IMR-90 (cell line): ENCODE results near the gene VEGFC. TPM values are rescaled to one million over a fixed set of nuclear protein-coding genes. Genes with fewer than 3 reads are reported as not detected.

Experiments
- ATAC-seq: fragments of 200-7000 bp; cut with Tn5 transposase; 2 replicates; pipeline ENCODE4 v1.9.1; 2020; ENCODE audit warnings: low read depth, mild to moderate bottlenecking, moderate library complexity
- Bru-seq: library from RNA; stranded (reverse); fragments of 400-500 nt; gene quantifications from one replicate; lab custom pipeline; 2021; lab: Mats Ljungman, UMichigan
- BruChase-seq, 2 experiments: library from RNA; stranded (reverse); fragments of 400-500 nt; gene quantifications; one replicate each; lab custom pipeline; 2021; lab: Mats Ljungman, UMichigan
- BruUV-seq: library from RNA; stranded (reverse); fragments of 400-500 nt; replicated peaks from 2 replicates; lab custom pipeline; 2021; lab: Mats Ljungman, UMichigan
- CTCF ChIA-PET: fragments of 300-600 bp; formaldehyde crosslinking; extraction: SDS; loops from one replicate; lab custom pipeline; 2021; ENCODE audit warnings: antibody characterized with exemption; lab: Yijun Ruan, JAX
- POLR2A ChIA-PET: fragments of 300-600 bp; sonication (Branson Sonifier 250); formaldehyde crosslinking; loops from one replicate; lab custom pipeline; 2022; ENCODE audit warnings: antibody characterized with exemption; ENCODE audit not compliant: unreplicated experiment; lab: Charles Lee
- DNase-seq: peaks from one replicate; pipeline ENCODE4 v3.0.0; 2013
- H2AFZ ChIP-seq: replicated peaks from 2 replicates; pipeline ENCODE3; 2013; ENCODE audit warnings: low read length, mild to moderate bottlenecking; ENCODE audit not compliant: poor library complexity
- H2AK5ac ChIP-seq: 2 replicates; pipeline ENCODE4 v1.6.1; 2013; ENCODE audit warnings: low read depth, low read length, inconsistent platforms
- H2AK9ac ChIP-seq: replicated peaks from 2 replicates; pipeline ENCODE3; 2013; ENCODE audit warnings: mild to moderate bottlenecking, low read depth, low read length, moderate library complexity; ENCODE audit not compliant: poor library complexity
- H2BK120ac ChIP-seq: 2 replicates; pipeline ENCODE4 v1.6.1; 2013; ENCODE audit warnings: low read depth, low read length, inconsistent platforms
- H2BK15ac ChIP-seq: 3 replicates; pipeline ENCODE4 v1.6.1; 2013; ENCODE audit warnings: low read depth, low read length, inconsistent platforms
- H2BK20ac ChIP-seq: 2 replicates; pipeline ENCODE4 v1.6.1; 2013; ENCODE audit warnings: low read depth, mild to moderate bottlenecking, inconsistent platforms, low read length, moderate library complexity
- H2BK5ac ChIP-seq: 2 replicates; pipeline ENCODE4 v1.6.1; 2013; ENCODE audit warnings: mild to moderate bottlenecking, low read depth, low read length, inconsistent platforms; ENCODE audit not compliant: poor library complexity, severe bottlenecking
- H3K14ac ChIP-seq: replicated peaks from 2 replicates; pipeline ENCODE4 v1.6.1; 2013; ENCODE audit warnings: low read depth, low read length, inconsistent platforms
- H3K18ac ChIP-seq: 2 replicates; pipeline ENCODE4 v1.6.1; 2013; ENCODE audit warnings: low read depth, low read length, control low read depth
- H3K23ac ChIP-seq: 2 replicates; pipeline ENCODE4 v1.6.1; 2013; ENCODE audit warnings: low read depth, low read length, inconsistent platforms
- H3K27ac ChIP-seq: 2 replicates; pipeline ENCODE4 v1.5.1; 2013; ENCODE audit warnings: mild to moderate bottlenecking, control low read depth, low read length; ENCODE audit not compliant: insufficient read depth
- H3K27me3 ChIP-seq: 2 replicates; pipeline ENCODE4 v1.6.1; 2013; ENCODE audit warnings: low read length; ENCODE audit not compliant: control insufficient read depth, insufficient read depth
- H3K36me3 ChIP-seq: 2 replicates; pipeline ENCODE4 v1.6.1; 2013; ENCODE audit warnings: low read length, mixed read lengths; ENCODE audit not compliant: control insufficient read depth, insufficient read depth
- H3K4ac ChIP-seq: 2 replicates; pipeline ENCODE4 v1.6.1; 2013; ENCODE audit warnings: low read depth, low read length, inconsistent platforms
- H3K4me1 ChIP-seq: 2 replicates; pipeline ENCODE4 v1.6.1; 2013; ENCODE audit warnings: low read length, mixed read lengths; ENCODE audit not compliant: control insufficient read depth, insufficient read depth
- H3K4me2 ChIP-seq: 2 replicates; pipeline ENCODE4 v1.6.1; 2013; ENCODE audit warnings: low read depth, mild to moderate bottlenecking, control low read depth, low read length, moderate library complexity
- H3K4me3 ChIP-seq: 2 replicates; pipeline ENCODE4 v1.5.1; 2013; ENCODE audit warnings: low read depth, mild to moderate bottlenecking, control low read depth, low read length, moderate library complexity; ENCODE audit not compliant: insufficient read depth
- H3K56ac ChIP-seq: 2 replicates; pipeline ENCODE4 v1.6.1; 2013; ENCODE audit warnings: low read length, inconsistent platforms; ENCODE audit not compliant: insufficient read depth; ENCODE audit errors: extremely low read depth
- H3K79me1 ChIP-seq, 2 experiments: 2 replicates each; pipeline ENCODE4 v1.6.1; 2013; ENCODE audit warnings: low read length in 2 of 2, inconsistent platforms in 1 of 2, low read depth in 1 of 2
- H3K9ac ChIP-seq: 2 replicates; pipeline ENCODE4 v1.6.1; 2013; ENCODE audit warnings: low read depth, low read length, control low read depth
- H3K9me1 ChIP-seq: 2 replicates; pipeline ENCODE4 v1.6.1; 2013; ENCODE audit warnings: low read length, inconsistent platforms; ENCODE audit not compliant: insufficient read depth
- H3K9me3 ChIP-seq: 2 replicates; pipeline ENCODE4 v1.6.1; 2013; ENCODE audit warnings: low read length; ENCODE audit not compliant: control insufficient read depth, insufficient read depth
- H4K20me1 ChIP-seq: 2 replicates; pipeline ENCODE4 v1.6.1; 2013; ENCODE audit warnings: low read length, inconsistent platforms; ENCODE audit not compliant: insufficient read depth
- H4K5ac ChIP-seq: 2 replicates; pipeline ENCODE4 v1.6.1; 2013; ENCODE audit warnings: mild to moderate bottlenecking, low read depth, low read length, control low read depth
- H4K8ac ChIP-seq, 2 experiments: 2 replicates each; pipeline ENCODE4 v1.6.1; 2013; ENCODE audit warnings: low read depth in 2 of 2, low read length in 2 of 2, control low read depth in 1 of 2, inconsistent platforms in 1 of 2
- H4K91ac ChIP-seq: 2 replicates; pipeline ENCODE4 v1.6.1; 2013; ENCODE audit warnings: low read depth, low read length, inconsistent platforms; ENCODE audit not compliant: insufficient read depth
- BHLHE40 ChIP-seq: fragments of 150-350 bp; IDR thresholded peaks from 2 replicates; pipeline ENCODE4 v1.6.1; 2016; ENCODE audit warnings: mild to moderate bottlenecking, low read depth, low read length
- MAZ ChIP-seq: IDR thresholded peaks from 2 replicates; pipeline ENCODE4 v1.6.1; 2012; ENCODE audit warnings: low read depth, mild to moderate bottlenecking, low read length, improper control_type of control experiment, moderate library complexity, borderline replicate concordance
- MXI1 ChIP-seq: IDR thresholded peaks from 2 replicates; pipeline ENCODE4 v1.6.1; 2012; ENCODE audit warnings: low read depth, mild to moderate bottlenecking, low read length, moderate library complexity, borderline replicate concordance
- RAD21 ChIP-seq: IDR thresholded peaks from 2 replicates; pipeline ENCODE4 v1.6.1; 2012; ENCODE audit warnings: low read length, improper control_type of control experiment
- WGBS, 2 experiments: methylation state at CpG; one replicate each; pipeline versions ENCODE4 v1.1.5 to v1.1.7; 2013; ENCODE audit warnings: missing lambda C conversion rate in 2 of 2; ENCODE audit not compliant: insufficient read length in 1 of 2; ENCODE audit errors: extremely low coverage in 2 of 2; 5-methylcytosine and 5-hydroxymethylcytosine counted together
- dilution Hi-C: fragments of 300-500 bp; cut with HindIII; formaldehyde crosslinking; loops from one replicate; pipeline ENCODE4 v1.14.3; 2018; ENCODE audit warnings: low sequenced_read_pairs; ENCODE audit not compliant: unreplicated experiment
- in situ Hi-C: fragments of 300-500 bp; cut with MboI; formaldehyde crosslinking; loops from 3 replicates; pipeline ENCODE4 v1.14.3; 2019; ENCODE audit warnings: low sequenced_read_pairs, inconsistent platforms, mixed read lengths
- intact Hi-C: fragments of 100-400 bp; cut with micrococcal nuclease; formaldehyde crosslinking; loops from 2 replicates; pipeline ENCODE4 v1.10.0; 2022
- long read RNA-seq: library from polyadenylated mRNA; unstranded; transcript quantifications from one replicate; pipeline ENCODE4 v2.0.0, GENCODE V29; 2021; ENCODE audit not compliant: unreplicated experiment
- polyA plus RNA-seq, 3 experiments: library from polyadenylated mRNA; depleted of rRNA; stranded (reverse); fragments of >200 nt; gene quantifications; 2 replicates each; pipeline ENCODE4 v1.2.3, GENCODE V29; 2012; ENCODE audit warnings: low replicate concordance in 1 of 3
- total RNA-seq: library from RNA; depleted of rRNA; stranded (reverse); fragments of >200 nt; gene quantifications from 2 replicates; pipeline ENCODE4 v1.2.3, GENCODE V29; 2012; rRNA removed
- TF ChIP-seq, protein P1 (sequence below): conservative IDR thresholded peaks from 2 replicates; pipeline ENCODE4 v1.5.1; 2012; ENCODE audit warnings: mild to moderate bottlenecking, low read depth, low read length, improper control_type of control experiment
- TF ChIP-seq, protein P2 (sequence below): fragments of 150-350 bp; IDR thresholded peaks from 2 replicates; pipeline ENCODE4 v1.6.1; 2017; ENCODE audit warnings: mild to moderate bottlenecking, antibody characterized with exemption, low read length, low read depth
- TF ChIP-seq, protein P3 (sequence below): fragments of 150-350 bp; IDR thresholded peaks from 2 replicates; pipeline ENCODE4 v1.6.1; 2016; ENCODE audit warnings: low read depth, mild to moderate bottlenecking, low read length, moderate library complexity, borderline replicate concordance

VEGFC gene, protein sequence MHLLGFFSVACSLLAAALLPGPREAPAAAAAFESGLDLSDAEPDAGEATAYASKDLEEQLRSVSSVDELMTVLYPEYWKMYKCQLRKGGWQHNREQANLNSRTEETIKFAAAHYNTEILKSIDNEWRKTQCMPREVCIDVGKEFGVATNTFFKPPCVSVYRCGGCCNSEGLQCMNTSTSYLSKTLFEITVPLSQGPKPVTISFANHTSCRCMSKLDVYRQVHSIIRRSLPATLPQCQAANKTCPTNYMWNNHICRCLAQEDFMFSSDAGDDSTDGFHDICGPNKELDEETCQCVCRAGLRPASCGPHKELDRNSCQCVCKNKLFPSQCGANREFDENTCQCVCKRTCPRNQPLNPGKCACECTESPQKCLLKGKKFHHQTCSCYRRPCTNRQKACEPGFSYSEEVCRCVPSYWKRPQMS
- total RNA-seq, result 22.9 and 26.9 TPM in 2 replicates
- 43.7 and 49.7 TPM in 2 replicates for polyA plus RNA-seq (2012; rRNA removed)
- 22.0 and 30.2 TPM in 2 replicates for polyA plus RNA-seq (2012; cell fraction: cytosol; rRNA removed)
- polyA plus RNA-seq (2012; cell fraction: nucleus; rRNA removed; ENCODE audit: low replicate concordance), result 15.5 and 65.2 TPM in 2 replicates
- Bru-seq, nascent RNA, result percentile 95 among the genes with signal in this experiment
- percentile 70 among the genes with signal in this experiment for BruChase-seq, experiment 1, labeled RNA remaining after a 6-hour chase
- BruChase-seq, experiment 2, labeled RNA remaining after a 2-hour chase, result percentile 83 among the genes with signal in this experiment
- long read RNA-seq, transcript VEGFC-202 (7 exons, 2,064 nt), result major isoform, 26 of 43 reads
- long read RNA-seq, partial matches to known transcripts, result 13 of 43 reads
- long read RNA-seq, other reads (novel, unspliced or antisense), result 4 of 43 reads

DNA sequence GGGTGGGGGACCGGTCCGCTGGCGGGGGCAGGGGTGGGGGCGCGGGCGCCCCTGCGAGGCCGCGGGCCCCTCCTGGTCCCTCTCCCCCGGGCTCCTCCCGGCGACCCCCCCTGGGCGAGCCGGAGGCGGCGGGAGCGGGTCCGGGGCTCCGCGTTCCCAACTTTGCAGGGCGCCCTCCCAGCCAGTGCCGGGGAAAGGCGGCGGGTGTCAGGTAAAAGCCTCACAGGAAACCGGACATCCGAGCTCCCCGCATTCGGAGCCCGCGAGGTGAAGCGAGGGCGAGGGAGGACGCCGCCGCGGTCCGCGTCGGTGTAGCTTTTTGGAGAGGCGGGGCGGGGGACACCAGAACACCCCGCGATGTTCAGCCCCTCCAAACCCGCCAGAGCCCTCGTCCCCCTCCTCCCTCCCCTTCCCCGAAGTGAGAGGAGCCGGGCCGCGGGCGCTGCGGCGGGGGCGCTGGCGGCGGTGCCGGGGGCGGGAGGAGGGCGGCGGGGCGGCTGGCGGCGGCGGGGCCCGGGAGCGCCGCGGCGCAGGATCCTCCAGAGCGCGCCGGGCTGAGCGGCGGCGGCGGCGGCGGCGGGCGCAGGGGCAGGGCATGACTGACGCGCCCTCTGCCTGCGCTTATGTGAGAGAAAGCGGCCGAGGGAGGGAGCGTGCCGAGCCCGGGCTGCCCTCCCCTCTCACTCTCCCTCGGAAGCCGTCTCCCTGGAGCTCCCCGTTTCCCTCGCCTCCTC, at the start of gene VEGFC:
VEGFC (minus strand) TSS at position 597 of the 734 bp plus-strand sequence. CDS start 611 bp downstream, outside the sequence.
- BruUV-seq, result no TSS peak
- peak within 1 kb of the TSS; percentile 93 for H3K4ac ChIP-seq
- peaks cover 0 to 17% of the 10 kb centered on the region in 2 experiments; a peak in 3 of 4 replicates for H3K79me1 ChIP-seq
- peak within 1 kb of the TSS; percentile 99 for H3K9ac ChIP-seq
- H4K5ac ChIP-seq, result peak within 1 kb of the TSS; percentile 88
- peak within 1 kb of the TSS; percentile 97 for H3K27ac ChIP-seq
- no peaks in the 10 kb centered on the region for H3K36me3 ChIP-seq
- H3K9me3 ChIP-seq, result no peaks in the 10 kb centered on the region
- H2BK15ac ChIP-seq, result peak within 1 kb of the TSS; percentile 49
- peak within 1 kb of the TSS; percentile 93 for H3K4me2 ChIP-seq
- peak within 1 kb of the TSS; percentile 98 for H3K18ac ChIP-seq
- DNase-seq (peak; percentile 73), ATAC-seq (peak; percentile 82)
- peaks cover 13% of the 10 kb centered on the region; the same call in 1 of the 2 replicates for H4K20me1 ChIP-seq
- no peaks in the 10 kb centered on the region for H3K9me1 ChIP-seq
- CTCF ChIA-PET, result interaction anchor here (0.6 to 1.5 kb wide), 4 partner anchors 10 to 255 kb away, joined by 3 to 11 read pairs (median 3); no protein-coding TSS in a partner anchor
- peak within 1 kb of the TSS; percentile 94 for H2AK5ac ChIP-seq
- H3K14ac ChIP-seq, result peak within 1 kb of the TSS; percentile 98
- H3K4me3 ChIP-seq, result peak within 1 kb of the TSS; percentile 96
- peak within 1 kb of the TSS; percentile 97 for H3K56ac ChIP-seq
- intact Hi-C loops, result loop anchor here (2.0 to 10.0 kb wide), 7 partner anchors 65 to 542 kb away; no protein-coding TSS in a partner anchor
- peak within 1 kb of the TSS; percentile 86 for H2AK9ac ChIP-seq
- peak within 1 kb of the TSS; percentile 93 for H4K91ac ChIP-seq
- H2BK20ac ChIP-seq, result peak within 1 kb of the TSS; percentile 91
- dilution Hi-C loops, result no loop called here
- POLR2A ChIA-PET, result interaction anchor here (0.6 to 1.1 kb wide), 3 partner anchors 236 to 255 kb away, joined by 3 to 4 read pairs (median 3); no protein-coding TSS in a partner anchor
- peak within 1 kb of the TSS; percentile 96 for H2BK120ac ChIP-seq
- peak within 1 kb of the TSS; percentile 83 for H2AFZ ChIP-seq
- H4K8ac ChIP-seq, result peak within 1 kb of the TSS; percentile 26 to 88; a peak in 3 of 4 replicates
- in situ Hi-C loops, result loop anchor here (10.0 to 25.0 kb wide), 4 partner anchors 222 to 545 kb away; no protein-coding TSS in a partner anchor
- H3K23ac ChIP-seq, result peak within 1 kb of the TSS; percentile 97
- H2BK5ac ChIP-seq, result peak within 1 kb of the TSS; percentile 93
- peaks cover 17% of the 10 kb centered on the region for H3K4me1 ChIP-seq
- no peaks in the 10 kb centered on the region for H3K27me3 ChIP-seq
- 2% methylated on average over 26 of the region's 91 CpGs; no CpG with 5 or more reads in 1 of the 2 experiments for WGBS, 2 experiments
- TF ChIP-seq MAZ (peak; percentile 30; the same call in 1 of the 2 replicates), MXI1 (no peak), BHLHE40 (peak; percentile 38; the same call in 1 of the 2 replicates), RAD21 (peak; percentile 22)
- TF ChIP-seq, protein P1, sequence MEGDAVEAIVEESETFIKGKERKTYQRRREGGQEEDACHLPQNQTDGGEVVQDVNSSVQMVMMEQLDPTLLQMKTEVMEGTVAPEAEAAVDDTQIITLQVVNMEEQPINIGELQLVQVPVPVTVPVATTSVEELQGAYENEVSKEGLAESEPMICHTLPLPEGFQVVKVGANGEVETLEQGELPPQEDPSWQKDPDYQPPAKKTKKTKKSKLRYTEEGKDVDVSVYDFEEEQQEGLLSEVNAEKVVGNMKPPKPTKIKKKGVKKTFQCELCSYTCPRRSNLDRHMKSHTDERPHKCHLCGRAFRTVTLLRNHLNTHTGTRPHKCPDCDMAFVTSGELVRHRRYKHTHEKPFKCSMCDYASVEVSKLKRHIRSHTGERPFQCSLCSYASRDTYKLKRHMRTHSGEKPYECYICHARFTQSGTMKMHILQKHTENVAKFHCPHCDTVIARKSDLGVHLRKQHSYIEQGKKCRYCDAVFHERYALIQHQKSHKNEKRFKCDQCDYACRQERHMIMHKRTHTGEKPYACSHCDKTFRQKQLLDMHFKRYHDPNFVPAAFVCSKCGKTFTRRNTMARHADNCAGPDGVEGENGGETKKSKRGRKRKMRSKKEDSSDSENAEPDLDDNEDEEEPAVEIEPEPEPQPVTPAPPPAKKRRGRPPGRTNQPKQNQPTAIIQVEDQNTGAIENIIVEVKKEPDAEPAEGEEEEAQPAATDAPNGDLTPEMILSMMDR, result 0 out of 2 replicates have a peak, but pooled peaks have one; percentile 18
- TF ChIP-seq, protein P2, sequence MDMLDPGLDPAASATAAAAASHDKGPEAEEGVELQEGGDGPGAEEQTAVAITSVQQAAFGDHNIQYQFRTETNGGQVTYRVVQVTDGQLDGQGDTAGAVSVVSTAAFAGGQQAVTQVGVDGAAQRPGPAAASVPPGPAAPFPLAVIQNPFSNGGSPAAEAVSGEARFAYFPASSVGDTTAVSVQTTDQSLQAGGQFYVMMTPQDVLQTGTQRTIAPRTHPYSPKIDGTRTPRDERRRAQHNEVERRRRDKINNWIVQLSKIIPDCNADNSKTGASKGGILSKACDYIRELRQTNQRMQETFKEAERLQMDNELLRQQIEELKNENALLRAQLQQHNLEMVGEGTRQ, result no peak
- TF ChIP-seq, protein P3, sequence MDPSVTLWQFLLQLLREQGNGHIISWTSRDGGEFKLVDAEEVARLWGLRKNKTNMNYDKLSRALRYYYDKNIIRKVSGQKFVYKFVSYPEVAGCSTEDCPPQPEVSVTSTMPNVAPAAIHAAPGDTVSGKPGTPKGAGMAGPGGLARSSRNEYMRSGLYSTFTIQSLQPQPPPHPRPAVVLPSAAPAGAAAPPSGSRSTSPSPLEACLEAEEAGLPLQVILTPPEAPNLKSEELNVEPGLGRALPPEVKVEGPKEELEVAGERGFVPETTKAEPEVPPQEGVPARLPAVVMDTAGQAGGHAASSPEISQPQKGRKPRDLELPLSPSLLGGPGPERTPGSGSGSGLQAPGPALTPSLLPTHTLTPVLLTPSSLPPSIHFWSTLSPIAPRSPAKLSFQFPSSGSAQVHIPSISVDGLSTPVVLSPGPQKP, result no peak
